ENCODE data around the gene SGSM2.

GRCh38 chr17:2331303-2331702, 6.0 kb upstream of the SGSM2 start:
- TF ChIP-seq CTCF (IDR thresholded peaks at IDR 0.05), result no peak
- no peak for TF ChIP-seq REST (IDR thresholded peaks at IDR 0.05; ENCODE audit: insufficient read depth in 1 of 2, low read depth in 2 of 2, low read length in 1 of 2)
- TF ChIP-seq POLR2AphosphoS5 (IDR thresholded peaks at IDR 0.05; ENCODE audit: low read depth, low read length), result no peak
